ENCODE measurements around the gene KCTD13.

DNA sequence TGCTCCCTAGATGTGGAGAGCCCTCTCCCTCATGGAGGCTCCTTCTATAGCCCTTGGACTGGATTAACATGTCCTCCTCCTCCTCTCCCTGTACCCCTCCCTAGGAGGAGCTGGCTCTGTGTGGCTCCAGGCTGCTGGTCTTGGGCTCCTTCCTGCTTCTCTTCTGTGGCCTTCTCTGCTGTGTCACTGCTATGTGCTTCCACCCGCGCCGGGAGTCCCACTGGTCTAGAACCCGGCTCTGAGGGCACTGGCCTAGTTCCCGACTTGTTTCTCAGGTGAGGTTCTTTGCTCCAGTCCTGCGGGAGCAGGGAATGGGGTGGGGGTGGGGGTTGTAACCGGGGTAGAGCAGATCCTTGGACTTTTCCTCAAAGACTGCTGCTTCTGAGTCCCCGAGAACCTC is 45.3 kb upstream of the KCTD13 start:
- TF ChIP-seq CTCF (IDR thresholded peaks at IDR 0.05) (no peak), POLR2AphosphoS5 (IDR thresholded peaks at IDR 0.05) (no peak), EP300 (IDR thresholded peaks at IDR 0.05) (no peak)
